GM15510 (cell line): ENCODE measurements around the gene FLAD1.

Experiments used
- POLR2A ChIP-seq: IDR thresholded peaks from 3 replicates; pipeline ENCODE4 v1.6.1; 2011; ENCODE audit warnings: borderline replicate concordance; ENCODE audit not compliant: insufficient read length; ENCODE audit errors: extremely low read depth

Gene FLAD1

DNA sequence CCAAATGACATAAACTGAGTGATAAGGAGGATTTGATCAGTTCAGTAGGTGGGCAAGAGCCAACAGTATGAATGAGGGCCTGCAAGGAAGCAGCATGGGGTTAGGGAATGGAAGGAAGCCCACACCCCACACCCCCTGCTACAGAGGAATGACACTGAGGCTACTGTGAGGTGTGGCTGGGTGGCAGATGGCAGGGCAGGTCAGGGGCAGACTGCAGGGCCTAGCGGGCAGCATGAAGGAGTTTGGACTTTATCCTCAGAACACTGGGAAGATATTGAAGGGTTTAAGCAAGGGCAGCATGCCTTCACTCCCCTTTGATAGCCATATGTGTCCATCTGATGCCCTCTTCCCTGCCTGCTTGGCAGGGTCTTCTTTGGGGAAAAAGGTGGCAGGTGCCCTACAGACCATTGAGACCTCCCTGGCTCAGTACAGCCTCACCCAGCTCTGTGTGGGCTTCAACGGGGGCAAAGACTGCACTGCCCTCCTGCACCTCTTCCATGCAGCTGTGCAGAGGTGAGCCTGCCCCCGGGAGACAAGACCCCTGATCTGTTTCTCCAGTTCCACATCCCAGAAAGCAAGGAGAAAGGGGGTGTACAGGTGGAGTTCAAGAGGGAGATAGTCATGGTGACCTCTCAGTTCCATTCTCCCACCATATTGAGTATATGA lies 6.2 kb downstream of the FLAD1 start:
- no peak for TF ChIP-seq POLR2A

DNA sequence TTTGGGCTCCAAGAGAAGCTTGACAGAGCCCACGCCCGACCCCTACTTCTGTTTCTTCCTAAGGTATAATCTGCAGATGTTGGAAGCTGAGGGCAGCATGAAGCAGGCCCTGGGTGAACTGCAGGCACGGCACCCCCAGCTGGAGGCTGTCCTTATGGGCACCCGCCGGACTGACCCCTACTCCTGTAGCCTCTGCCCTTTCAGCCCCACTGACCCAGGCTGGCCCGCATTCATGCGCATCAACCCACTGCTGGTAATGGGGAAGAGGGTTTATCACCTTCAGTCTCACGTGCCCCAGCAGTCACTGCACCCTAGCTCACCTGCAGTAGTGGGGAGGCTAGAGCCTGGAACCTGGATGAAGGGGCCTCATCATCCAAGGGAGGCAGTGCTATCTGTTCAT lies 7.1 kb downstream of the FLAD1 start:
- TF ChIP-seq POLR2A = no peak

DNA sequence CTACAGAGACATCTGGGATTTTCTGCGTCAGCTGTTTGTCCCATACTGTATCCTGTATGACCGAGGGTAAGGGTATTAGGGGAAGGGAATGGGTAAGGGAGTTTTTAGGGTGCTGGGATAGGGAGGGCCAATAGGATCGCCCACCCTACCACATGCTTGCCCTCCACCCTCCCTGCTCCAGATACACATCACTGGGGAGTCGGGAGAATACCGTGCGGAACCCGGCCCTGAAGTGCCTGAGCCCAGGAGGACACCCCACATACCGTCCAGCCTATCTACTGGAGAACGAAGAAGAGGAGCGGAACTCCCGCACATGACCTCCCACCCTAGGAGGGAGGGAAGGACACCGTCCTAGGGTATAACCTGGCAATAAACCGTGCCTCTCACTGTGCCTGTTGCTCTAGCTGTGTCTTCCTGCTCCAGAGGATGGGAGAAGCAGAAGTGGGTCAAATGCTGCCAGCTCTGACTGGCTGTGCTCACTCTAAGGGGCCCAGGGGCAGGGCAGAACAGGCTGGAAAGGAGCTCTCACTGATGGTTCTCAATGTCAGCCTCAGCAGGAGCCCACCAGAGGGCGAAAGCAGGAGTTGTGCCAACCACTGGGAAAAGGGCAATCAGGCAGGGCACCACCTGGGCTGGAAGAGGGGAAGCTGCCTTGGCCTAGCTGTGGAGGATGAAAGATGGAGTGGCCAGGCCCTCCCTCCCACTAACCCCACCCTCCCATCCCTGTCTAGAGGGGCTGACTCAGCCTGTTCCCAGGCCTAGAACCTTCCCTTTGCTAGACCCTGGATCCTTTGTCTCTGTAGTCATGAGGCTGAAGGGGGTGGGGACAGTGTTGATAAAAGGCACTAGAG lies 9.8 kb downstream of the FLAD1 start:
- no peak for TF ChIP-seq POLR2A

DNA sequence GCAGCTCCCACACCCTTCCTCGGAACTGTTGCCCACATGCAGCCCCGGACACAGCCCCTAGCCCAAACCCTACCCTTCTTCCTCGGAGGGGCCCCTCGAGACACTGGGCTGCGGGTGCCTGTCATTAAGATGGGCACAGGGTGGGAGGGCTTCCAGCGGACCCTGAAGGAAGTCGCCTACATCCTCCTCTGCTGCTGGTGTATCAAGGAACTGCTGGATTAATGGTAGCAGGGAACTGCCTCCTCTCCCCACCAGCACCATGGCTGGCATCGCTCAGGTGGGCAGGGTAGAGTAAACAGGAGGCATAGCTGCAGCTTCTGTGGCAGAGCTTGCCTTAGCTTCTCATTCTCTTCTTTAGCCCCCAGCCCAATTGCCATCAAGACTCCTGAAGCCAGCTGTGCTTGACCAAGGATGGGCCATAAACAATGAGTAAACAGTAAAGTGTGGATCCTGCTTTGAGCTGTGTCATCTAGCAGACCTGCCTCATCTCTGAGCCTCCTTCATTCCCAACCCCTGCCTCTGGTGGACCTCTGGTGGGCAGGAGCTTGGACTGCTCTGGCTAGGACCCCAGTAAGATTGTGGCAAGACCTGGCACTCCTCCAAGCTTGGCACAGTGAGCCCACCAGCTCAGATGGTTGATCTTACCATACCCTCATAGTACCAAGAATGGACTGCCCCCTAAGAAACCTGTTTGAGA lies 10.6 kb downstream of the FLAD1 start, which contains the start of gene LENEP:
Gene LENEP, plus strand, starts transcription at position 15 of the 697 bp plus-strand sequence. Its CDS starts 22 bp downstream, at position 37.
- no peak for TF ChIP-seq POLR2A

DNA sequence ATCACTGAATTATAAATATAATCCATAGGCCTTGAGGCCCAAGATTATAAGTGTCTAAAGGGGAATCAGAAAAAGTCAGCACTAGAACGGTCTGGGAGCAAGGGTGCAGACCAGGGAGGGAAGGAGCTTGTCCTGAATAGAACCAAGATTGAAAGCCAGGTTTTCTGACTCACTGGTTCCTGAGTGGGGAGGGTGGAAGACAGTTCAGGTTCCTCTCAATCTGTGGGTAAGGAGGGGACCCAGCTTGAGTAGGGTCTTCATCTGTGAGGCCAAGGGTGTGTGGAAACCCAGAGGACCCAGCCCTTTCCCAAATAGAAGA lies 11.1 kb downstream of the FLAD1 start:
- no peak for TF ChIP-seq POLR2A

DNA sequence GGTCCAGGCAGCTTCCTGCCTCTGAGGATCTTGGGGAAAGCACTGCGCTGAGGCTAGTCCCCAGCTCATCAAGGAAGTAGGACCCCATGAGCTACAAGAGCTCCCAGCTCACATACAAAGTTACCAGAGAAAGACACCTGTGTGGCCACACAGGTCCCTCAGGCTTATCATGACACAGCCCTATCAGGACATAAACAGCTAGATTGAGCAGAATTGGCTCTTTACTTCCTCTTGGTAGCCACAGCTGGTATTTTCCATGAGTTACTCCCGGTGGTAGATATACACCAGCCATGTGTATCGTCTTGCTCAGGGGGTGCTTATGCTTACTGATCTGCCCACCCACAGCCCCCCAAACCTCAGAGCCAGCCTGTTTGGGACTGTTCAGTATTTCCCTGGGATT lies 11.4 kb downstream of the FLAD1 start:
- TF ChIP-seq POLR2A = no peak

DNA sequence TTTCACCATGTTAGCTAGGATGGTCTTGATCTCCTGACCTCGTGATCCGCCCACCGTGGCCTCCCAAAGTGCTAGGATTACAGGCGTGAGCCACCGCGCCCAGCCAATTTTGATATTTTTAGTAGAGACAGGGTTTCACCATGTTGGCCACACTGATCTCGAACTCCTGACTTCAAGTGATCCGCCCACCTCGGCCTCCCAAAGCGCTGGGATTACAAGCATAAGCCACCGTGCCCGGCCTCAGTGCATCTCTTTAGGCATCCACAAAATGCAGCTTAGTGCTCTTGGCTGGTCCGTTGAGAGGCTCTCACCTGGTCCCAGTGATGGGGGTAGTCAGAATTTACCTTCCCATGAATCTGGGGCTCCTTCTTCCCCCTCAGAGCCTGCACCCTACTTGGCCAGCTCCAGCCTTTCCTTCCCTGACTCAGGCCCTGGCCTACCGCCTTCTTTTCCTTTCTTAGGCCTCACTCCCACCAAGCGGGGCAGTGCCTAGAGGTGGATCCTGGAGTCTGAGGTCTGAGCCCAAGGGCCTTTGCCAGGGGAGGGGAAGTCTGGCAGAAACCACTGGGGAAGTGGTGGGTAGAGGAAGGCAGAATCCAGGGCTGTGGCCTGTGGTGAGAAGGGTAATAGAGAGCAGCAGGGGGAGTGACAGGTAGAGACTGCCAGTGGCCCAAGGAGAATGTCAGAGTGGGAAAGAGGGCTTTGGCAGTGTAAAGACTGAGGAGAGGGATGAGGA lies 14.0 kb downstream of the FLAD1 start:
- TF ChIP-seq POLR2A = no peak

DNA sequence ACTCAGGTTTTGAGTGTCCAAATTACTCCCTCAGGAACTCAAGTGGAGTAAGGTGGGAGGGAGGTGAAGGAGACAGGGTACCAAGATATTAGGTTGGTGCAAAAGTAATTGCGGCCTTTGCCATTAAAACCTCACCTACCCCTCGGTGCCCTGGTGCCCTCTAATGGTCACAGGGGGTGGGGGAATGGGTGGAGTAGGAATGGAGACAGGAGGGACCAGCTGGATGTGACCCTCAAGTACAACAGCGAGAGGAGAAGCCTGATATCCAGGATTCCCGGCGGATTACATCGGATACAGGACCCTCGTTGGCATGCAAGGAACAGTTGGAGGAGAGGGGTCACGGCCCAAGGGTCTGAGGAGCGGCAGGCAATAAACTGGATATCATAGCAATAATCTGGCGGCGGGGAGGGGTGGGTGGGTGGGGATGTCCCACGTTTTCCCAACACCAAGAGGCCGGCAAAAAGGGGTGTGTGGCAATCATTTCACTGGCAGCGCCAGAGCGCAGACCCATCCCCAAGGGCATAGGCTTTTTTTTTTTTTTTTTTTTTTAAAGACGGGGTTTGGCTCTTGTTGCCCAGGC lies 15.1 kb downstream of the FLAD1 start:
- no peak for TF ChIP-seq POLR2A

DNA sequence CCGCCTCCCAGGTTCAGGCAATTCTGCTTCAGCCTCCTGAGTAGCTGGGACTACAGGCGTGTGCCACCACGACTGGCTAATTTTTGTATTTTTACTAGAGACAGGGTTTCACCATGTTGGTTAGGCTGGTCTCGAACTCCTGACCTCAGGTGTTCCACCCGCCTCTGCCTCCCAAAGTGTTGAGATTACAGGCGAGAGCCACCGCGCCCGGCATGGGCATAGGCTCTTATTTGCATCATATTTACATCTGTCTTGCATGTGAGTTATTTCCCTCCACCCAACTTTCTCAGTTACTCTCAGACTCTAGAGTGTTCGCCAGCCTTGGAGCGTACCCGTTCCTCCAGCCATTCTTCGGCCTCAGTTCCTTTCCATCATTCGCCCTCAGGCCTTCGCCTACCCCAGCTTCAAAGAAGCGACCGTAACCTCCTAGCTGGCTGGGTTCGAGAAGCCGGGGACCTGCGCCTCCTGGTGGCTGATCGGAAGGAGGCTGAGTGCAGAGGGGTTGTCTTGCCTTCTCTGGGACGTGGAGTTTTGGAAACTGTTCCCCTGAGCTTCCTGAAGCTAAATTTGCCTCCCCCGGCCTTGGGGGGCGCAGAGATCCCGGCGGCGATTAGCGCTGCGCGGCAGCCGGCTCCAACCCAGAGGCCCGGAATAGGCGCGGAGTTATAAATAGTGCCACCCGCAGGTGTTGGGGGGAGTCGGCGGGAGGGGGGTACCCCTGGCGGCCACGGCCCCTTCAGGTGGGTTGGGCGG lies 15.8 kb downstream of the FLAD1 start:
- peak; percentile 44 for TF ChIP-seq POLR2A

DNA sequence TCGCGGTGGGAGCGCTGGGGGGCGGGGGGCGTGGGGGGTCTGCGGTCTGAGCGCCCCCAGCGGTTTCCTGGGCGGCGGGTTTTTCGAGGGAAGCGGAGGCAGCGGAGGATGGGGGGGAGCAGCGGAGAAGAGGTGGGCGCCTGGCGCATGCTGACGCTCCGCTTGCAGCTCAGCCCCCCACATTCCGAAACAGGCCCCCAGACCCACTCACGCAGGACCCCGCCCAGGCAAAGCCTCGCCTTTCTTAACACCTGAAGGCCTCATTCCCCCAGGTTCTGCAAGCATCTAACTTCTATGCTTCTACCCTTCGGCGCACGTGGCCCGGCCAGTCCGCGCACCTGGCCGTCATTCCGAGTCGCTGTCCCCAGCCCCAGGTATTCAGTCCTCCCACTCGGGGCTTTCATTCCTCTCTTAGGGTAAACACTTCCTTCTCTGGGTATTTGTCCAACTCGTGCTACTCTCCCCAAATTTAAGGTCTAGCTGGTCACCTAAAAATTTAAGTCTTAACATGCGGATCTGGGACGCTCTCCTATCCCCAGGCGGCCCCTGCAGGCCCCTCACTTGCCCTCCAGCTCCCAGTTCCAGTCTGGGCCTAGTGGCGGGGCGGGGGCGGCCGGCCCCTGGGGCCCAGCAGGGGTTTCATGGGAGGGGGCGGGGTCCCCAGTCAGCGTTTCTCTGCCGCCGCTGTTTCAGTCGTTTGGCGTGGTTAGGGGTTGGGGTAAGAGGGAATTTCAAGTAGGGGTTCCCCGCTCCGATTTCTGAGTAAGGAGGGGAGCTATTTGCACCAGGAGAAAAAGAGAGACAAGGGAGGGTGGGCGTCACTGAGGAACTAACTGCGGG lies 16.6 kb downstream of the FLAD1 start:
- peak; percentile 38 for TF ChIP-seq POLR2A

DNA sequence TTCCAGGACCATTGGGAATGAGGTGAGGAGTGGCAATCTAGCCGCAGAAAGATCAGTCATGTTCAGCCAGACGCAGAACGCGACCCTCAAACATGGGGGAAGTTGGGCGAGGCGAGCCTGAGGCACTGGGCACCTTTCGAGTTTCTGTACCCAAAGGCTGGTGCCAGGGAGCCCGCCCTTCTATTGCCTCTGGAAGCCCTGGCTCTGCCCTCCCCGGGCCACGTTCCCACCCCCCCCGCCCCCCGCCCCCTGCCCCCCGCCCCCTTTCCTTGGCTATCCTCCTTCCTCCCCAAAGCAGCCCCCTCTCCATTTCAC lies 17.2 kb downstream of the FLAD1 start:
- TF ChIP-seq POLR2A = no peak

DNA sequence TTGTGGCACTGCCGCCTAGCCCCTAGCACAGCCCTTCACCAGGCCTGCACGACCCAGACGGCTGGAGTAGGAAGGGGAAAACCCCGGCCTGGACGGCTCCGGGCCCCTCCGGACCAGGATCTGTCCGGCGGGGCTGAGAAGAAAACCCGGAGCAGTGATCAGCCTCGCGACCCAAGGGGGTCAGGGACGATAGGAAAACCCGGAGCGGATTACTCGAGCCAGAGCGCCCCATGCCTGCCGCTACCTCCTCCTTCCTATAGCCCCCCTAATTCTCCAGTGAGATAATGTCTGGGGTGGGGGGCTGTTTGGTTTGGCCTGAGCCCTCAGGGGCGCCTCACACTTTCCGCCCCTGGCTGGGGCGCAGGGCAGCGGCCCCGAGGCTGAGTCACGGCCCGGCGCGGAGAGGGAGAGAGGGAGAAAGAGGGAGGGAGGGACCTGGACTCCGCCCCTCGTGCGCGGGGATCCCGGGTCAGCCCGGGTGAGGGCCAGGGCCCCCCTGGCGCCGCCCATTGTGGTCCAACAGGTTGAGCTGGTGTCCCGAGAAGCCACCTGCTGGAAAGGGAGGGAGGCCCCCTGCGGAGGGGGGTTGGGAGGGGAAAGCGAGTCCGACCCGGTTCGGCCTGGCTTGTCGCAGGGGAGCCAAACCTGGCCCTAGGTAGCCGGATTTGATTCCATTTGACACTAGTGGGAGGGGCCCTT lies 17.7 kb downstream of the FLAD1 start:
- TF ChIP-seq POLR2A = peak; percentile 60

DNA sequence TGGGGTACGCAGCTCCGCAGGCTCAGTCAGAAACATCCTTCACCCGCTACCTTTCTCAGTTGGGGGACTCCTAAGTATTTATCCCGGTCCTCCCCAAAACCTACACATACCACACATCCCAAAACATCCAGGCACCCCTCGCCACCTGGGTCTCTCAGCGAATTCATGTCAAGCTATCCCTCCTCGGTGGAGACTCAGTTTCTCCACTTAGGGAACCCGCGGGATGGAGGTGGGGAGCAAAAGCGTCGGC lies 18.2 kb downstream of the FLAD1 start:
- no peak for TF ChIP-seq POLR2A
